Transverse colon (tissue), 4 donors: ENCODE measurements around the gene RNF214.

Source experiments
- EP300 ChIP-seq: sonication (generic); formaldehyde crosslinking; IDR thresholded peaks from one replicate; pipeline ENCODE4 v1.6.1; 2017; ENCODE audit warnings: antibody characterized with exemption, low read depth
- POLR2AphosphoS5 ChIP-seq, 3 donors: sonication (generic); formaldehyde crosslinking; IDR thresholded peaks; one replicate each; pipeline ENCODE4 v1.6.1; 2016; ENCODE audit warnings: antibody characterized with exemption in 3 of 3
- TF ChIP-seq, protein P1 (sequence below), 5 experiments: fragments of 200-600 bp in 3 of 5; fragments of 450-650 bp in 2 of 5; sonication (generic) in 3 of 5; IDR thresholded peaks; 1 replicate in 2 of 5; 2 replicates in 3 of 5; pipeline ENCODE4 v1.5.1; 2016 to 2017; ENCODE audit warnings: antibody characterized with exemption in 5 of 5, inconsistent platforms in 3 of 5, mild to moderate bottlenecking in 2 of 5, moderate library complexity in 1 of 5

- TF ChIP-seq POLR2AphosphoS5 (IDR thresholded peaks at IDR 0.05), result no peak
- TF ChIP-seq, protein P1, sequence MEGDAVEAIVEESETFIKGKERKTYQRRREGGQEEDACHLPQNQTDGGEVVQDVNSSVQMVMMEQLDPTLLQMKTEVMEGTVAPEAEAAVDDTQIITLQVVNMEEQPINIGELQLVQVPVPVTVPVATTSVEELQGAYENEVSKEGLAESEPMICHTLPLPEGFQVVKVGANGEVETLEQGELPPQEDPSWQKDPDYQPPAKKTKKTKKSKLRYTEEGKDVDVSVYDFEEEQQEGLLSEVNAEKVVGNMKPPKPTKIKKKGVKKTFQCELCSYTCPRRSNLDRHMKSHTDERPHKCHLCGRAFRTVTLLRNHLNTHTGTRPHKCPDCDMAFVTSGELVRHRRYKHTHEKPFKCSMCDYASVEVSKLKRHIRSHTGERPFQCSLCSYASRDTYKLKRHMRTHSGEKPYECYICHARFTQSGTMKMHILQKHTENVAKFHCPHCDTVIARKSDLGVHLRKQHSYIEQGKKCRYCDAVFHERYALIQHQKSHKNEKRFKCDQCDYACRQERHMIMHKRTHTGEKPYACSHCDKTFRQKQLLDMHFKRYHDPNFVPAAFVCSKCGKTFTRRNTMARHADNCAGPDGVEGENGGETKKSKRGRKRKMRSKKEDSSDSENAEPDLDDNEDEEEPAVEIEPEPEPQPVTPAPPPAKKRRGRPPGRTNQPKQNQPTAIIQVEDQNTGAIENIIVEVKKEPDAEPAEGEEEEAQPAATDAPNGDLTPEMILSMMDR (IDR thresholded peaks at IDR 0.05), result no peak
- TF ChIP-seq EP300, result no peak
Measured at GRCh38 chr11:117303646-117304315, 71.3 kb downstream of the RNF214 start.
